Measurements from ENCODE around the gene TSPAN33.

TSPAN33 gene

GRCh38 chr7:129197771-129198170 is 53.3 kb downstream of the TSPAN33 start:
- DNase-seq (ENCODE audit: low read depth): no peak
- TF ChIP-seq, protein P1, sequence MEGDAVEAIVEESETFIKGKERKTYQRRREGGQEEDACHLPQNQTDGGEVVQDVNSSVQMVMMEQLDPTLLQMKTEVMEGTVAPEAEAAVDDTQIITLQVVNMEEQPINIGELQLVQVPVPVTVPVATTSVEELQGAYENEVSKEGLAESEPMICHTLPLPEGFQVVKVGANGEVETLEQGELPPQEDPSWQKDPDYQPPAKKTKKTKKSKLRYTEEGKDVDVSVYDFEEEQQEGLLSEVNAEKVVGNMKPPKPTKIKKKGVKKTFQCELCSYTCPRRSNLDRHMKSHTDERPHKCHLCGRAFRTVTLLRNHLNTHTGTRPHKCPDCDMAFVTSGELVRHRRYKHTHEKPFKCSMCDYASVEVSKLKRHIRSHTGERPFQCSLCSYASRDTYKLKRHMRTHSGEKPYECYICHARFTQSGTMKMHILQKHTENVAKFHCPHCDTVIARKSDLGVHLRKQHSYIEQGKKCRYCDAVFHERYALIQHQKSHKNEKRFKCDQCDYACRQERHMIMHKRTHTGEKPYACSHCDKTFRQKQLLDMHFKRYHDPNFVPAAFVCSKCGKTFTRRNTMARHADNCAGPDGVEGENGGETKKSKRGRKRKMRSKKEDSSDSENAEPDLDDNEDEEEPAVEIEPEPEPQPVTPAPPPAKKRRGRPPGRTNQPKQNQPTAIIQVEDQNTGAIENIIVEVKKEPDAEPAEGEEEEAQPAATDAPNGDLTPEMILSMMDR (conservative IDR thresholded peaks at IDR 0.05; ENCODE audit: low read depth, low read length): no peak
- no peak overlapping the region for H3K4me3 ChIP-seq (ENCODE audit: low read length)

- H3K4me3 ChIP-seq (ENCODE audit: low read length): no peak overlapping the region
- DNase-seq (ENCODE audit: low read depth): no peak
- TF ChIP-seq, protein P1 (conservative IDR thresholded peaks at IDR 0.05; ENCODE audit: low read depth, low read length): no peak
These were observed 54.9 kb downstream of the TSPAN33 start for GRCh38 chr7:129199406-129199805.

- TF ChIP-seq, protein P1 (conservative IDR thresholded peaks at IDR 0.05; ENCODE audit: low read depth, low read length): no peak
- no peak overlapping the region for H3K4me3 ChIP-seq (ENCODE audit: low read length)
- no peak for DNase-seq (ENCODE audit: low read depth)
These were observed 57.7 kb downstream of the TSPAN33 start for GRCh38 chr7:129202058-129202777.

GRCh38 chr7:129203050-129203741 is 58.7 kb downstream of the TSPAN33 start:
- no peak overlapping the region for H3K4me3 ChIP-seq (ENCODE audit: low read length)
- no peak for DNase-seq (ENCODE audit: low read depth)
- TF ChIP-seq, protein P1 (conservative IDR thresholded peaks at IDR 0.05; ENCODE audit: low read depth, low read length): no peak

GRCh38 chr7:129205126-129205818 is 60.8 kb downstream of the TSPAN33 start:
- no peak overlapping the region for H3K4me3 ChIP-seq (ENCODE audit: low read length)
- TF ChIP-seq, protein P1 (conservative IDR thresholded peaks at IDR 0.05; ENCODE audit: low read depth, low read length): no peak
- no peak for DNase-seq (ENCODE audit: low read depth)

DNA sequence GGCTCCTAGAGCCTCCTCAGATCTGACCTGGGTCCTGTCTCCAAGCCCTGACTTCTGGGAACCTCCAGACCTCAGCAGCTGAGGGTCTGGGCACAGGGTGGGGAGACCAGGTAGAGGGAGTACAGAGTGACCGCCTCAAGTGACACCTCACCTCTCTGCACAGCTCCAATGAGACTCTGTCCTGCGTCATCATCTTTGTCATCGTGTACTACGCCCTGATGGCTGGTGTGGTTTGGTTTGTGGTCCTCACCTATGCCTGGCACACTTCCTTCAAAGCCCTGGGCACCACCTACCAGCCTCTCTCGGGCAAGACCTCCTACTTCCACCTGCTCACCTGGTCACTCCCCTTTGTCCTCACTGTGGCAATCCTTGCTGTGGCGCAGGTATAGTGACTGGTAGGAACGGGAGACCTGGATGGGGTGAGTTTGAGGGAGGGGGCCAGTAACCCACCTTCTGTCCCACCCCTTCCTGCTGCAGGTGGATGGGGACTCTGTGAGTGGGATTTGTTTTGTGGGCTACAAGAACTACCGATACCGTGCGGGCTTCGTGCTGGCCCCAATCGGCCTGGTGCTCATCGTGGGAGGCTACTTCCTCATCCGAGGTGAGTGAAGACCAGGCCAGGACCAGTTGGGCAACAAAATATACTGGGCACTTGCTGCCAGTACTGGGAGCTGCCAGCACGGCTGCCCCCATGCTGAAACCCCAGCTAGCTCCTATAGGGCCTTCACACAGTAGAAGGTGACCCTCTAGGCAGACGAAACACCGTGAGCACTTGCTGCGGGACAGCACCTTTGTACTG is 61.7 kb downstream of the TSPAN33 start:
- no peak for DNase-seq (ENCODE audit: low read depth)
- no peak overlapping the region for H3K4me3 ChIP-seq (ENCODE audit: low read length)
- TF ChIP-seq, protein P1 (conservative IDR thresholded peaks at IDR 0.05; ENCODE audit: low read depth, low read length): no peak
